Activated CD4-positive, alpha-beta memory T cell treated with anti-CD3 and anti-CD28 coated beads, Interleukin-2, amount 10 ng/mL, durations not matched to agents 7 days and 5 days (primary cell): ENCODE results near the gene MTA2. TPM values are rescaled to one million over a fixed set of nuclear protein-coding genes. Genes with fewer than 3 reads are reported as not detected.

ENCODE experiments used
- CTCF ChIA-PET: fragments of 350-600 bp; sonication (Branson Sonifier 250); formaldehyde crosslinking; loops from one replicate; lab custom pipeline; 2021; ENCODE audit warnings: antibody characterized with exemption, inconsistent platforms; lab: Charles Lee
- POLR2A ChIA-PET: fragments of 350-600 bp; sonication (Branson Sonifier 250); formaldehyde crosslinking; loops from one replicate; lab custom pipeline; 2021; ENCODE audit warnings: antibody characterized with exemption; lab: Charles Lee
- DNase-seq: peaks from one replicate; pipeline ENCODE4 v3.0.0-alpha.2; 2020
- H3K27ac Mint-ChIP-seq: one replicate; pipeline ENCODE4 v1.8.0; 2021; ENCODE audit warnings: mild to moderate bottlenecking, mixed read lengths
- H3K27me3 Mint-ChIP-seq: one replicate; pipeline ENCODE4 v1.8.0; 2021; ENCODE audit warnings: mixed read lengths
- H3K36me3 Mint-ChIP-seq: one replicate; pipeline ENCODE4 v1.8.0; 2021; ENCODE audit warnings: low read depth, mixed read lengths
- H3K4me1 Mint-ChIP-seq: one replicate; pipeline ENCODE4 v1.8.0; 2021; ENCODE audit warnings: mixed read lengths
- H3K4me3 Mint-ChIP-seq: one replicate; pipeline ENCODE4 v1.8.0; 2021; ENCODE audit warnings: mild to moderate bottlenecking, mixed read lengths
- H3K9me3 Mint-ChIP-seq: one replicate; pipeline ENCODE4 v1.8.0; 2021; ENCODE audit warnings: mixed read lengths
- total RNA-seq, 2 experiments: library from RNA; stranded (reverse); gene quantifications; one replicate each; pipeline ENCODE4 v1.2.3, GENCODE V29; 2021

MTA2 gene
- total RNA-seq, 2 experiments from 2014 or later, result 226 TPM

DNA sequence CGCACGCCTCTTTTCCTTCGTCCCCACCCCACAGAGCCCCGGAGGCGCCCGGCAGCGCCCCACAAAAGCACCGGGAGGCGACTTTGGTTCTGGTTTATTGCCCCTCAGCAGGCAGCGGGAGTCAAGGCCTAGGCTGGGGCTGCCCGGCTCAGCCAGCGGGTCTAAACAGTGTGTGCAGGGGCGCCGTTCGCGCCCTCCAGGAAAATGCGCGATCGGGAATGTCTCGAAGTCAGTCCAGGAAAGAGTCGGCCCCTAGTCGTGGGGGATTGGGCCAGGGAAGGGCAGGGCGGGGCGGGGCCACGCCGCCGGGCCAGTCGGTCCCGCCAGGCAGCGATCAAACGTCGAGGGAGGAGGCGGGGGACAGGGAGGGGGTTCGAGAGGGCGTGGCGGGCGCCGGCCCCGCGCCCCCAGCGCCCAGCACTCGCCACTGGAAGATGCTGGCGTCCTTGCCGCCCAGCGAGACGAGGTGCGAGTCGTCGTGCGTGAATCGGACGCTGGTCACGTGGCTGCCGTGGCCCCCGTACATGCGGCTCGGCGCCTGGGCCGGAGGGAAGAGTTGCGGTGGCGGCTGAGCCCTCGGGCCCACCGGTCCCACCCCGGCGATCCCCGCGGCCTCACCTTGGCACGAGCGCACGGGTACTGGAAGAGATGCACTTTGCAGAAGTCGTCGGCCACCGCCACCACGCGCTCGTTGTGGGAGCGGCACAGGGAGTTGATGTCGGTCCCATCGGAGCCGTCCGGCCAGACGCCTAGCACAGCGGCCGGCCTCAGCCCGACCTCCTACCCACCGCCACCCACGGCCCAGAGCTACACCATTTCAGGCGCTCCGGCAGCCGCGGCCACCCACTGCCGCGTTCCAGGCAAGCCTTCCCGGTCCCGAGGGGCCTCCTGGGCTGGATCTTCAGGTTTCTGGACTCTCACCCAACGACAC, 741 bp upstream of the MTA2 start:
- ChIA-PET POLR2A (interaction anchor here (0.7 to 6.4 kb wide), 33 partner anchors 9 to 279 kb away, joined by 3 to 116 read pairs (median 6); partner anchors contain the start of genes AHNAK, B3GAT3, C11orf98 and CSKMT), CTCF (interaction anchor here (0.8 to 3.3 kb wide), 10 partner anchors 9 to 207 kb away, joined by 3 to 51 read pairs (median 6); partner anchors contain the start of genes B3GAT3, EEF1G, HNRNPUL2 and TTC9C)
- Mint-ChIP-seq H3K4me1 (peaks cover 49% of the 10 kb centered on the region), H3K4me3 (peak overlapping the region; percentile 85), H3K9me3 (no peaks in the 10 kb centered on the region), H3K27me3 (no peaks in the 10 kb centered on the region), H3K36me3 (peaks cover 67% of the 10 kb centered on the region), H3K27ac (peak overlapping the region; percentile 88)
- DNase-seq, result no peak

GRCh38 chr11:62601122-62601371, 618 bp downstream of the MTA2 start:
- H3K4me1 Mint-ChIP-seq, result peaks cover 54% of the 10 kb centered on the region
- ChIA-PET CTCF (interaction anchor here (0.6 to 3.3 kb wide), 10 partner anchors 9 to 1154 kb away, joined by 3 to 51 read pairs (median 6); partner anchors contain the start of genes EEF1G, HNRNPUL2, TTC9C and TUT1), POLR2A (interaction anchor here (0.6 to 6.4 kb wide), 30 partner anchors 10 to 280 kb away, joined by 3 to 116 read pairs (median 6); partner anchors contain the start of genes B3GAT3, C11orf98, CSKMT and EEF1G)
- H3K36me3 Mint-ChIP-seq, result peaks cover 71% of the 10 kb centered on the region
- peak overlapping the region; percentile 85 for H3K4me3 Mint-ChIP-seq
- no peaks in the 10 kb centered on the region for H3K9me3 Mint-ChIP-seq
- DNase-seq, result peak; percentile 52
- H3K27me3 Mint-ChIP-seq, result no peaks in the 10 kb centered on the region
- H3K27ac Mint-ChIP-seq, result peak overlapping the region; percentile 88

- CTCF ChIA-PET, result interaction anchor here (0.6 to 3.3 kb wide), 11 partner anchors 9 to 1153 kb away, joined by 3 to 51 read pairs (median 5); partner anchors contain the start of genes C11orf98, CSKMT, EEF1G and EML3
- H3K27ac Mint-ChIP-seq, result peak overlapping the region; percentile 88
These were observed 1.1 kb downstream of the MTA2 start for GRCh38 chr11:62600367-62601121.

DNA sequence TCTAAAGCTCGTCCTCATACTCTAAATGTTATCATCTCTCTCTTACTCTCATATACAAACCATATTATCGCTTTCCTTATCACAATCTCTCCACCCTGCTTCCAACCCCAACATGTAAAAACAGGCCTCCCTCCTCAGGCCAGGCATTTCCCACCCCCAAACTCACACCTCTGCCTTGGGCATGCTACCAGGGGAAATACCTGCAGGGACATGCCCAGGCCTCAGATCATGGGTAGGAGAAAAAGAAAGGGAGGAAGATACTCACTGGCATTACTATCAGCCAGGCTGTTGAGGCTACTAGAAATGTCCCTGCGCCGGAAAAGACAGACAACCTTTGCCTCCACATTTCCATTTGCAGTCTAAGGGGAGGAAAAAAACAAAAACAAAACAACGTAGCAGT, 1.8 kb downstream of the MTA2 start:
- Mint-ChIP-seq H3K36me3 (peaks cover 74% of the 10 kb centered on the region), H3K27ac (peak overlapping the region; percentile 88), H3K9me3 (no peaks in the 10 kb centered on the region), H3K4me3 (peak overlapping the region; percentile 85), H3K4me1 (peaks cover 60% of the 10 kb centered on the region), H3K27me3 (no peaks in the 10 kb centered on the region)
- POLR2A ChIA-PET, result interaction anchor here (0.8 to 6.4 kb wide), 26 partner anchors 9 to 255 kb away, joined by 3 to 116 read pairs (median 6); partner anchors contain the start of genes B3GAT3, C11orf98, CSKMT and EEF1G
- CTCF ChIA-PET, result interaction anchor here (0.6 to 3.3 kb wide), 8 partner anchors 8 to 205 kb away, joined by 3 to 51 read pairs (median 5); partner anchors contain the start of genes C11orf98, CSKMT, EML3 and ROM1
- no peak for DNase-seq

More at GRCh38 chr11:62600367-62601121, 1.1 kb downstream of the MTA2 start:
- Mint-ChIP-seq H3K4me1 (peaks cover 55% of the 10 kb centered on the region), H3K36me3 (peaks cover 74% of the 10 kb centered on the region), H3K27me3 (no peaks in the 10 kb centered on the region), H3K9me3 (no peaks in the 10 kb centered on the region), H3K4me3 (peak overlapping the region; percentile 85)
- DNase-seq, result no peak
- POLR2A ChIA-PET, result interaction anchor here (0.6 to 6.4 kb wide), 28 partner anchors 9 to 281 kb away, joined by 3 to 116 read pairs (median 8); partner anchors contain the start of genes B3GAT3, C11orf98, CSKMT and EEF1G

GRCh38 chr11:62599069-62599696, 2.5 kb downstream of the MTA2 start:
- CTCF ChIA-PET, result interaction anchor here (0.6 to 3.3 kb wide), 9 partner anchors 7 to 205 kb away, joined by 3 to 51 read pairs (median 4); partner anchors contain the start of genes C11orf98, CSKMT, EML3 and LBHD1
- peaks cover 67% of the 10 kb centered on the region for H3K4me1 Mint-ChIP-seq
- no peaks in the 10 kb centered on the region for H3K9me3 Mint-ChIP-seq
- H3K27me3 Mint-ChIP-seq, result no peaks in the 10 kb centered on the region
- peak; percentile 98 for DNase-seq
- peaks cover 80% of the 10 kb centered on the region for H3K36me3 Mint-ChIP-seq
- peak overlapping the region; percentile 88 for H3K27ac Mint-ChIP-seq
- POLR2A ChIA-PET, result interaction anchor here (0.7 to 6.4 kb wide), 27 partner anchors 8 to 1606 kb away, joined by 3 to 116 read pairs (median 5); partner anchors contain the start of genes B3GAT3, C11orf98, CSKMT and EEF1G
- H3K4me3 Mint-ChIP-seq, result peak overlapping the region; percentile 85

DNA sequence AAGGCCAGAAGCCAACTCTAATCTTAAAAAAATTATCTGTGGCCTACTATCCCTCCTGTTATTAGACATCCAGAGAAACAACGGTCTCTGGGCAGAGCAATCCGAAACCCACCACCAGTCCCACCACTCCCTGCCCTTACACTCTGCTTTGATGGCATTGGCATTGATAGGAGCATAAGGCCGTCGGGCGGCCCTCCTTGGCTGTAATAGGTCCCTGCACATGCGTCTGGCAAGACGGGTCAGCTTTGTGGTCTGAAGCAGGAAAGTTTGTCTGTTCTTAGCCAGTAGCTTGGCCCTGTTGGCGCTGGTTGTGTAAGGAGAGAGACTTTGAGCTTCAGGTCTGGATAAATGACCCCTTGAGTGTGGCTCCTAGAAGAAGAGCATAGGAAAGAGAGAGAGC, 6.5 kb downstream of the MTA2 start:
- no peak for DNase-seq
- no peak overlapping the region for H3K4me3 Mint-ChIP-seq
- H3K36me3 Mint-ChIP-seq, result peaks cover 85% of the 10 kb centered on the region
- H3K4me1 Mint-ChIP-seq, result peaks cover 82% of the 10 kb centered on the region
- ChIA-PET POLR2A (interaction anchor here (0.9 to 5.4 kb wide), 4 partner anchors 19 to 246 kb away, joined by 4 to 129 read pairs (median 5); partner anchors contain the start of genes C11orf98, CSKMT, EEF1G and LBHD1), CTCF (interaction anchor here (1.2 to 1.3 kb wide), 2 partner anchors 9 to 53 kb away, joined by 3 read pairs; no protein-coding TSS in a partner anchor)
- H3K27me3 Mint-ChIP-seq, result no peaks in the 10 kb centered on the region
- H3K9me3 Mint-ChIP-seq, result no peaks in the 10 kb centered on the region
- H3K27ac Mint-ChIP-seq, result peak overlapping the region; percentile 6

GRCh38 chr11:62593434-62594044, 8.1 kb downstream of the MTA2 start:
- peaks cover 78% of the 10 kb centered on the region for H3K4me1 Mint-ChIP-seq
- peaks cover 71% of the 10 kb centered on the region for H3K36me3 Mint-ChIP-seq
- H3K9me3 Mint-ChIP-seq, result no peaks in the 10 kb centered on the region

GRCh38 chr11:62592989-62593421, 8.7 kb downstream of the MTA2 start:
- peaks cover 74% of the 10 kb centered on the region for H3K4me1 Mint-ChIP-seq
- H3K27me3 Mint-ChIP-seq, result no peaks in the 10 kb centered on the region
- DNase-seq, result no peak
- POLR2A ChIA-PET, result interaction anchor here (0.9 to 6.4 kb wide), 20 partner anchors 7 to 288 kb away, joined by 3 to 129 read pairs (median 26); partner anchors contain the start of genes B3GAT3, BSCL2, C11orf98 and CSKMT
- peak overlapping the region; percentile 96 for H3K27ac Mint-ChIP-seq
- H3K36me3 Mint-ChIP-seq, result peaks cover 68% of the 10 kb centered on the region
- H3K9me3 Mint-ChIP-seq, result no peaks in the 10 kb centered on the region
- H3K4me3 Mint-ChIP-seq, result no peak overlapping the region
- CTCF ChIA-PET, result interaction anchor here (0.6 to 3.7 kb wide), 24 partner anchors 8 to 271 kb away, joined by 3 to 51 read pairs (median 6); partner anchors contain the start of genes B3GAT3, C11orf98, CSKMT and EEF1G

More at GRCh38 chr11:62593434-62594044, 8.1 kb downstream of the MTA2 start:
- H3K27ac Mint-ChIP-seq, result peak overlapping the region; percentile 89
- H3K27me3 Mint-ChIP-seq, result no peaks in the 10 kb centered on the region
- ChIA-PET POLR2A (interaction anchor here (0.9 to 6.4 kb wide), 24 partner anchors 7 to 288 kb away, joined by 3 to 129 read pairs (median 22); partner anchors contain the start of genes B3GAT3, BSCL2, C11orf98 and CSKMT), CTCF (interaction anchor here (0.7 to 3.7 kb wide), 21 partner anchors 7 to 270 kb away, joined by 3 to 51 read pairs (median 6); partner anchors contain the start of genes B3GAT3, C11orf98, CSKMT and EEF1G)
- H3K4me3 Mint-ChIP-seq, result peak overlapping the region; percentile 63
- peak; percentile 88 for DNase-seq

DNA sequence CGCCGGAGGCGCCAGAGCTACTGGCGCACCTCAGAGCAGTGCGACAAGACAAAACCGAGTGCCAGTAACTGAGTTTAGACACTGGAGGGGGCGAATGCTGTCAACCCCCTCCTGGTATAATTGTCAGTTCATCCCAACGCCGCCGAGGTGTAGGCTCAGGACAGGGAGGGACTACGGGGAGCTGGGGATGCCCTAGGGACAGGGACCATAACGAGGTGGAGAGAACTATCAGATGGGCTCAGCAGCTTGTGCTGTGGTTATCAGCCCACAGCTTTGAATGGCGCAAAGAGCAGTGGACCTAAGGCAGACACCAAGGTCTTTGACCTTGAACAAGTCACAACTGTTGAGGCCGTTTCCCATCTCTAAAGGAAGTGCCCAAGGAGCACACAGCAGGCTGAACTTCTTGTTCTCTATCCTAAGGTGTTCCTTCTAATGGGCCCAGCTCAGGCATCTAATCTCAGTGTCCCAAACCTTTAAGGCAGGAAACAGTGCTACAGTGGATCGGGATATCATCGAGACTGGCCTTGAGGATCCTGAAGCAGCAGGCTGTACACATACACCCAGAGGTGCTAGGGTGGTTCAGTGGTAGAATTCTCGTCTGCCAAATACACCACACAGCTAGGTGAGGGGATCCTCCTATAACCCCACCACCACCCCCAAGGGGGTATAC, 9.4 kb downstream of the MTA2 start:
- peak overlapping the region; percentile 96 for H3K27ac Mint-ChIP-seq
- H3K36me3 Mint-ChIP-seq, result peaks cover 68% of the 10 kb centered on the region
- H3K9me3 Mint-ChIP-seq, result no peaks in the 10 kb centered on the region
- DNase-seq, result no peak
- peaks cover 70% of the 10 kb centered on the region for H3K4me1 Mint-ChIP-seq
- ChIA-PET POLR2A (interaction anchor here (0.8 to 6.4 kb wide), 57 partner anchors 8 to 1634 kb away, joined by 3 to 129 read pairs (median 7); partner anchors contain the start of genes B3GAT3, BSCL2, C11orf98 and CSKMT), CTCF (interaction anchor here (0.6 to 3.7 kb wide), 41 partner anchors 8 to 289 kb away, joined by 3 to 51 read pairs (median 6); partner anchors contain the start of genes B3GAT3, C11orf98, CSKMT and EEF1G)
- no peaks in the 10 kb centered on the region for H3K27me3 Mint-ChIP-seq
- peak overlapping the region; percentile 99 for H3K4me3 Mint-ChIP-seq
